ENCODE results near the gene SEC61A2.
A peak's percentile ranks its signal among the peaks of the same experiment; 100 is the strongest.

The SEC61A2 gene

GRCh38 chr10:12200850-12201249 lies 71.4 kb downstream of the SEC61A2 start:
- no peak for DNase-seq

DNA sequence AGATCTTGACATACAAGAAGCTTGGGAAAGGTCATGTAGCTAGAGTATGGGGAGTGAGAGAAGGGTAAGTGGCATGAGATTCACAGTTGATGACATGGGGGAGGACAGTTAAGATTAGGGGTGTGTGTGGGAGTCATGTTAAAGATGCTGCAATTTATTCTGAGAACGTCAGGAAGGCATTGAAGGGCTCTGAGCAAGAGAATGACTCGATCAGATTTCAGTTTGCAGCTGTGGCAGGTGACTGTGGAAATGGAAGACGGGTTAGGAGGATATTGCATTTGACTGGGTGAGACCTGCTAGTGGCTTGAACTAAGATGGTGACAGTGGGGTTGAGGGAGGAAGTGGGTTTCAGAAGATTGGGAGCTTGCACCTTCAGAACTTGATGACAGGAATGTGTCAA lies 72.1 kb downstream of the SEC61A2 start:
- DNase-seq = no peak

DNA sequence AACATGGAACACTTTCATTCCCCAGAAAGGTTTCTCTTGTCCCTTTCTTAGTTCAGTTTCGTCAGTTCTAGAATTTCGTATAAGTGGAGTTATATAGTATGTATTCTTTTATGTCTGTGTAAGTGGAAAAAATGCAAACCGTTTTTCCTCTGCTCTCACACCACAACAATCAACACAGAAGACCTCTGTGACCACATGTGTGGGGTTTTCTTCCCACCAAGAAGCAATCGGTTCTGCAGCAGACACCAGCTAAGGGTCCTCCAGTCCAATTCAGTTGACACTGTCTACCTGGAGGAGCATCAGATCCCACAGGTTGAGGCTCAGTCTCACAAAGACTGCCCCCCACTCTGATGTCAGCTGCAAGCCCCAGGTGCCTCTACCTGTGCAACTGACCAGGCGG lies 72.7 kb downstream of the SEC61A2 start:
- no peak for DNase-seq

DNA sequence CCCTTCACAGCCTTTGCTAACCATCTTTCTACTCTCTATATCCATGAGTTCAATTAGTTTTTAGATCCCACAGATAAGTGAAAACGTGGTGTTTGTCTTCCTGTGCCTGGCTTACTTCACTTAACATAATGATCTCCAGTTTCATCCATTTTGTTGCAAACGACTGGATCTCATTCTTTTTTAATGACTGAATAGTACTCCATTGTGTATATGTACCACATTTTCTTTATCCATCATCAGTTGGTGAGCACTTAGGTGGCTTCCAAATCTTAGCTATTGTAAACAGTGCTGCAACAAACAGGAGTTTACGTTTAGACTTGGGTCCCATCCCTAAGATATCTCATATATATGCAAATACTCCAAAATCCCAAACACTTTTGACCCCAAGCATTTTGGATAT lies 75.6 kb downstream of the SEC61A2 start:
- DNase-seq = no peak

- DNase-seq = no peak
These were observed 77.6 kb downstream of the SEC61A2 start for GRCh38 chr10:12207114-12207513.

- DNase-seq = no peak
These were observed 79.0 kb downstream of the SEC61A2 start for GRCh38 chr10:12208460-12208859.

DNA sequence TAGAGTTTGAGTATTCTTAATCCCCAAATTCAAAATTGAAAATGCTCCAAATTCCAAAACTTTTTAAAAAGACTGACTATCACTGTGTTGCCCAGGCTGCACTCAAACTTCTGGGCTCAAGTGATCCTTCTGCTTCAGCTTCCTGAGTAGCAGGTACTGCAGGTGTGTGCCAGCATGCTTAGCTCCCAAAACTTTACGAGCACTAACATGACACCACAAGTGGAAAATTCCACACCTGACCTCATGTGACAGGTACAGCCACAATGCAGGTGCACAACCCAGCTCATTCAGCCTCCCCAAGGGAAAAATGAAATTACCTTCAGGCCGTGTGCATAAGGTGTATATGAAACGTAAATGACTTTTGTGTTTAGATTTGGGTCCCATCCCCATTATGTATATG lies 83.0 kb downstream of the SEC61A2 start:
- no peak for DNase-seq

- DNase-seq = no peak
These were observed 84.1 kb downstream of the SEC61A2 start for GRCh38 chr10:12213621-12214020.

DNA sequence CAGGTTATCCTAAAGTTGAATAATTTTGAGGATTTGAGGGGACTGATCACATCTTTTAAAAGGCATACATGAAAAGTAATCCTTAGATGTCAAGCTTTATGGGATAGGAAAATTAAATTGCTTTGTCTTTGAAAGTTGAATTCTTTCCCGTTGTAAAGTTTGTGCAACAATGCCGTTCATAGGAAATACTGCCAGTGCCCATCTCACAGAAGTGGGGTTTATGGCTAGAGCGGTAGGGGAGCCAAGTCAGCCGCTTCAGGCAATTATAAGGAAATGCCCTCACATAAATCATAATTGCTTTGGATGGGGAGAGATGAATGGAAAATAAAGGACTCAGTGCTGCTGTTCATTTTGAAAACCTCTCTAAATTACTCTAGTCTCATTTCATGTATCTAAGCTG lies 84.6 kb downstream of the SEC61A2 start:
- no peak for DNase-seq

- DNase-seq = peak; percentile 40
These were observed 85.3 kb downstream of the SEC61A2 start for GRCh38 chr10:12214763-12215218.
